Activated CD4-positive, alpha-beta T cell treated with anti-CD3 and anti-CD28 coated beads, Interleukin-10, Interleukin-2, amounts not matched to agents 100 ng/mL and 50 ng/mL, durations not matched to agents 16 hours and 8 hours (primary cell): Measurements from ENCODE around the gene STOX2.

Experiments used
- DNase-seq: peaks from one replicate; pipeline ENCODE4 v3.0.0-alpha.2; 2020

STOX2 gene

DNA sequence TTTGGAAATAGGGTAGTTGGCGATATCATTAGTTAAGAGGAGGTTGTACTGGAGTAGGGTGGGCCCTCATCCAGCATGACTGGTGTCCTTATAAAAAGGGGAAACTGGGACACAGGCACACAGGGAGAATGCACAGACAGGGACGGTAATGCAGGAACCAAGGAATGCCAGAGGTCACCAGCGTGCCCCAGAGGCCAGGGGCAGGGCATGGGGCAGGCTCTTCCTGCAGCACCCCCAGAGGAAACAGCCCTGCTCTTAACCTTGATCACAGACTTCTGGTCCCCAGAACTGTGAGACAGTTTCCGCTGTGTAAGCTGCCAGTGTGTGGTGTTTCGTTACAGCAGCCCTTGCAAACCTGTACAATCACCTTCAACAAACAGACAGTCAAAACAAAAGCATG is 15.9 kb upstream of the STOX2 start:
- no peak for DNase-seq

DNA sequence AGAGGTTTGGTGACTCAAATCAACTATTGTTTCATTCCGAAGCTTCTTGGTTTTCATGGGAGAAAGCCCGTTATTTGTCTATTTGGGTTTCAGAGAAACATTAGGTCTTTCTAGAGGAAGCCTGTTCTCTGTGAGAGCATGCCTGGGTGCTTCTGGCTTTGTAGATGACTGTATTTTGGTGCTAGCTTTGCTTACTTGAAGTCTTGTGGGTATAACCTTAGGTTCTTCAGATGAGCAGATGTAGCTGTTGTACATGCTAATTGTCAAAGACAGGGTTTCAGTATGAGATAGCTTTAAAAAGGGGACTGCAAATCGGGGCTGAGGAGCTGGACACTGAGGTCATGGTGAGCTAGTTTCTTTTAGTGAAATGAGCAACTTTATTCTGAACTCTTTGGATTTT is 7.9 kb upstream of the STOX2 start:
- DNase-seq, result no peak

DNA sequence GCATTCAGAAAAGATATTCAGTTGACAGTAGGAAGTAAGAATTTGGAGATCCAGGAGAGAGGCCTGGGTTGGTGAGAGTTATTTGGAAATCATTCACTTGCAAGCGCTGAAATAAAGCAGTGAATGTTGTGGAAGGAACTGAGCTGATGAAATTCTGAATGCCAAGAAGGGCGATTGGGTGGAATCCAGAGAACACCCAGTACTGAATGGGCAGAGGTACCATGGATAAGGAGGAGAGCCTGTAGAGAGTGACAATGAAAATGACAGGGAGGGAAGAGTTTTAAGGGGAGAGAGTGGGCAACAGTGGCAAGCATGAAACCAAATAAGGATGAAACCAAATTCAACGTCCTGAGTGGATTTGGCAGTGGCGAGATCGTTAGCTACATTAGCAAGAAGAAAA is 6.7 kb upstream of the STOX2 start:
- no peak for DNase-seq

GRCh38 chr4:183903021-183903760 is 1.9 kb upstream of the STOX2 start:
- DNase-seq, result no peak

DNA sequence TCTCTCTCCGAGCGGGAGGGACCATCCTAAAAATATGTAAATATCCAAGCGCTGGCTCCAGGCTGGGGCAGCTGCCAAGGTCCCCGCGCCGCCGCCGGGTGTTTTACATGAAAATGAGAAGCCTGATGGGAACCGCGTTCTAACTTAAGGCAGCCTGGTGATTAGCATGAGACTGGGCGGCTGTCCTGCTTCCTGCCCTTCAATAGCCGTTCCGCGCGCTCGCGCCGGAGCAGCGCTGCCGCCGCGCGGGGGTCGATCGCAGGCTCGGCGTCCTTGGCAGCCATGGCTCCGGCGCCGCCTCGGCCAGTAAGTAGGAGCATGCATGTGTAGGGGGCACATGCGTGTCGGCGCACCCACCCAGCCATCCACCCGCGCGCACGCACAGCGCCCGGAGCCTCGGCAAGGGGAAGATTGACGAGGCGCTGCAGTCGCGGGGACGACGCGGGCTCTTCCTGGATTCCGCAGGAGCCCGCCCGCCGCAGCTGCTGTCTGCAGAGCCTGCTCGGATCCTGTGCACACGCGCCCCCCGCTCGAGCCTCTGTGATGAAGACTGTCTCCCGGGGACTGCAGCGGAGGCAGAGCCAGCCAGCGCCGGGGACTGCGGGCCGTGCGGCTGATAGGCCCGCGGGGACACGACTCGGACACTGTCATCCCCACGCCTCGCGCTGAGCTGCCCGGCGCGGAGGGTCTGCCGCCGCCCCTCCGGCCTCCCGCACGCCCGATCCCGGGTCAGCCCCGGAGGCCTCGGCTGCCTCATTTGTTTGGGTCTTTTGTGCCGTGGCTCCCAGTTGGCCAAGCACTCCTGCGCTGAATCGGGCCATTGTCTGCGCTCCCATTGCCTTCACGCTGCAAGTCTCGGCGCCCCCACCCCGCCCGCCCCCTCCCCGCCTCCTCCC is 734 bp downstream of the STOX2 start:
- no peak for DNase-seq

DNA sequence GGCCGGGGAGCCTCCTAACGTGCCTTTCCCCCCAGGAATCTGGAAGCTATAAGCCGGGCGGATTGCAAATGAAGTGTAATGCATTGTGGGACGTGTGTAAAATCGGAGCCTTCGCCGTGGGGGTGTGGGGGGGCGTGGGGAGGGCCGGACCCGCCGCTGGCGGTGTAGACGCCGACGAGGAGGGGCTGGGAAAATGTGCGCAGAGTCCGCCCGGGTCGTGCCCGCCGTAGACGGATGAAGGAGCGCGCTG is 1.3 kb downstream of the STOX2 start:
- DNase-seq, result no peak

DNA sequence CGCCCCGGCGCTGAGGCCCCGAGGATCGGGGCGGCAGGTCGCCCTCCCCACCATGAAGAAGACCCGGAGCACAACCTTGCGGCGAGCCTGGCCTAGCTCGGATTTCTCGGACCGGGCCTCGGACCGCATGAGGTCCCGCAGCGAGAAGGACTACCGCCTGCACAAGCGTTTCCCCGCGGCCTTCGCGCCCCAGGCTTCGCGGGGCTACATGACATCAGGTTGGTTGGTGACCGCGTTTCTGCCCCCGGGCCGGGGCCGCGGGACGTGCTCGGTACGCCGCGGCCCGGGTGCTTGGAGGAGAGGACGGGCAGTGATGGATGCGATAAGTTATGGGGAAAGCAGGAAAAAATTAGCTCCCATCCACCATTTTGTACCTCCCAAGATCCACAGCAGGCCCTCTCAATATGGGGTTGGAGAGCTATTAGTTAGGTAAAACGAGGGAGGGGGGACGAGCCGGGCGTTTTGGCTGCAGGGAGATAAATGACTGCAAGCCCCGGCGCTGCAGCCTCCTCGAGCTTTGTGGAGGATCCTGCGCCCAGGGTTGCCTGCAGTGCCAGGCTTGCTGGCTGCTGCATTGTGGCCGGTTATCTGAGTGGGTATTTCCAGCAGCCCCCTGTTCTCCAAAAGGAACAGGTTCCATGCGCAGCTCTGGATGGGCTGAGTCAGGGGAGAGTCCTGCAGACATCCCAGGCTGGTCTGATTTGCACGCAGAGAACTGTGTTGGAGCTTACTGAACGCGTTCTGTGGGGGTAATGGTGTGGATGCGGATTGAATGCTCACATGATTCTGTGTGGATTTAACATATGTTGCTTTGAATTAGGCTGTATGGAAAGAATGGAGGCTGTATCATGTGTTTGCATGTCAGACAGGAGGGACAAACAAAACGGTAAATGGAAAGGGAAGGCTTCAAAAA is 1.9 kb downstream of the STOX2 start:
- DNase-seq, result no peak

GRCh38 chr4:183907871-183908683 is 3.0 kb downstream of the STOX2 start:
- no peak for DNase-seq

DNA sequence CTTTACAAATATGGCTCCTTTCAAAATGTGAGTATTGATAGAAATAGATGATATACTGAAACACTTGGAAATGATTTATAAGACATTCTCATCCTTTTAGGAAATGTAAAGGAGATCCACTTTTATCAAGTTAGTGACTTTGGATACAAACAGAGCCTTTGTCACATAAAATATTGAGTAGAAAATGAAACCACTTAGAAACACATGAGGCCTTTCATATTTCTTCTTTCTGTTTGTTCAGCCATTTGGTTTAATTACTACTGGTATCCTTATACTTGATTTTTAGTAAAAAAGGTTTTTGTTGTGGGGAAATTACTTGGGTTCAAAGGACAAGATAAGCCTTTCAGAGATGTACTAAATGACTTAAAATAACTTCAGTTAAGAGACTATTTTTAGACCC is 4.1 kb downstream of the STOX2 start:
- DNase-seq, result no peak

GRCh38 chr4:183909801-183910200 is 4.7 kb downstream of the STOX2 start:
- DNase-seq, result no peak

DNA sequence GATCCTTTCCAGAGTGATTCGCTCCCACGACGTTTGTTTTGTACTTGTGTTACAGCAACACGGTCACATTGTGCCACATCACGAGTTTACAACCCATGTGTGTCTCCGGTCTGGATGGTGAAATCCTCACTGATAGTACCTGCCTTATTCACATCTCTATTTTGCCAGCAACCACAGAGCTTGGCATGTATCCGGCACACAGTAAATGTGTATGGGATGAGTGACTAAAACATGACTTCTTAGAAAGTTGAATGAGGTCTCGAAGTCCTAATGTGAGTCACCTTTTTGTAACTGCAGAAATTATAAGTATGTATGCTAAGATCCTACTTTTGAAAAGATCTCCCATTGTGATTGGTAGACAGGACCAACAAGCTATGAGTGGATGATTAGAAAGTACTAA is 7.5 kb downstream of the STOX2 start:
- DNase-seq, result no peak

- DNase-seq, result no peak
These were observed 10.9 kb downstream of the STOX2 start for GRCh38 chr4:183915976-183916375.

- DNase-seq, result no peak
These were observed 13.6 kb downstream of the STOX2 start for GRCh38 chr4:183918696-183919095.

- DNase-seq, result no peak
These were observed 14.0 kb downstream of the STOX2 start for GRCh38 chr4:183919141-183919540.

GRCh38 chr4:183920512-183920911 is 15.4 kb downstream of the STOX2 start:
- no peak for DNase-seq

GRCh38 chr4:183921335-183921734 is 16.2 kb downstream of the STOX2 start:
- no peak for DNase-seq

GRCh38 chr4:183924362-183925044 is 19.4 kb downstream of the STOX2 start:
- DNase-seq, result no peak

- no peak for DNase-seq
These were observed 21.8 kb downstream of the STOX2 start for GRCh38 chr4:183926950-183927349.

- no peak for DNase-seq
These were observed 27.5 kb downstream of the STOX2 start for GRCh38 chr4:183932576-183932975.

DNA sequence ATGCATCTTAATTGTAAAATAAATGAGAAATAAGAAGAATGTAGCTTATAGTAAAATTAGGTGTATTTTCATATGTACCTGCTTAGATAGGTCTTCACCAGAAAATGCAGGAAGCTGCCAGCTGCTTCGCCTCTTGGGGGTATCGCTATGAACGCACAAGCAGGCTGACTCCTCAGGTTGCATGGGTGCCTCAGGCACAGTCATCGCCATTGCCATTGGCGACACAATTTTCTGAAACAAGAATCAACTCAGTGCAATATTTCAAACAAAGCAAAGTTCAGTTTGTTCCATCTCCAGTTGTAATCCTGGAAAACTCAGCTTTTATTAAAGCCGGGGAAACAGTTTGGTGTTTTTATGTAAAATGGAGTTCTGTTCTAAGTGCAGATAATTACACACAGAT is 29.7 kb downstream of the STOX2 start:
- DNase-seq, result no peak

DNA sequence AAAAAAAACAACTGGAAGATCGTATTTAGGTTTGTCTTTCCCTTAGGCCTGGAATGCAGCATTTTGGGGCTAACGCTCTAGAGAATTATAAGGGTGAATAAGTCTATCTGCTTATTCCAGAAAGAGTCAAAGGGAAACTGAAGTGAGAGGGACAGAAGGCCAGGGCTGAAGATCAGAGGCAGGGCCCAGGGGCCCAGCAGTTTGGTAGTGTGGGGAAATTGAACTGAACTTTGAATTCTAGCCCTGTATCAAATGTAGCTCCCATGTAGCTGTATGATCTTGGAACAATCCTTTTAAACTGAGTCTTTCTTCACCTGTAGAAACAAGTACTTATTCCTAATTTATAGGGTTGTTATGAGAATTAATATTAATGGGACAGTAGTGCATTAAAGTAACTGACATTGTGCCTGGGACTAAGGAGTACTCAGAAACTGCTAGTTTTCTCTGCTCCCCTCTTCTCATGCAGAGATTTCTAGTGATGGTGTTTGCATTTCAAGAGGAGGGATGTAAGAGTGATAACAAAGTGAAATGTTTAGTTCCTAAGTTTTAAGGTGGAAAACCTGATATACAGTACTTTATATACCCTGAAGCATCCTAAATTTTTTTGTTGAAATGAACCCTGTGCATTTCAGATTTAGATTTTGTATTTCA is 30.4 kb downstream of the STOX2 start:
- DNase-seq, result no peak

- no peak for DNase-seq
These were observed 30.9 kb downstream of the STOX2 start for GRCh38 chr4:183936047-183936446.
